Measurements from ENCODE around the gene AMPH.

AMPH gene

DNA sequence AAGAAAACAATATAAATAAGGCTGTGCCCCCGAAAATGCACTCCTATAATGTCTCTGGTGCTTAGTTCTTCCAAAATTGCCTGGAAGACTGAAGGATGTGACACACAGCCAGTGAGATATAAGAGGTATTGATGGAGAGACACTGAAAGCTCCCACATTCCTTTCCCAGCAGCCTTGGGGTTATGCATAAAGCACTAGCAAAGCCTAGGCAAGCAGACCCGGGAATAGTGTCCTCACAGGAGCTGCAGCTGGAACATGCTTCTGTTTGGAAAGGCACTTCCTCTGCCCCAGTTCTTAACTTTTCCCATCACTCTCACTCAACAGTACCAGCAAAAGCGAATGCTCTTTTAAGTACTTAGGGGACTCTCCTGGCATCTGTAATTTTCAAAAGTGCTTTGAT, 178.0 kb downstream of the AMPH start:
- no peak for DNase-seq (ENCODE audit: low read depth)
- H3K4me3 ChIP-seq (ENCODE audit: low read length), result no peak overlapping the region
- TF ChIP-seq, protein P1, sequence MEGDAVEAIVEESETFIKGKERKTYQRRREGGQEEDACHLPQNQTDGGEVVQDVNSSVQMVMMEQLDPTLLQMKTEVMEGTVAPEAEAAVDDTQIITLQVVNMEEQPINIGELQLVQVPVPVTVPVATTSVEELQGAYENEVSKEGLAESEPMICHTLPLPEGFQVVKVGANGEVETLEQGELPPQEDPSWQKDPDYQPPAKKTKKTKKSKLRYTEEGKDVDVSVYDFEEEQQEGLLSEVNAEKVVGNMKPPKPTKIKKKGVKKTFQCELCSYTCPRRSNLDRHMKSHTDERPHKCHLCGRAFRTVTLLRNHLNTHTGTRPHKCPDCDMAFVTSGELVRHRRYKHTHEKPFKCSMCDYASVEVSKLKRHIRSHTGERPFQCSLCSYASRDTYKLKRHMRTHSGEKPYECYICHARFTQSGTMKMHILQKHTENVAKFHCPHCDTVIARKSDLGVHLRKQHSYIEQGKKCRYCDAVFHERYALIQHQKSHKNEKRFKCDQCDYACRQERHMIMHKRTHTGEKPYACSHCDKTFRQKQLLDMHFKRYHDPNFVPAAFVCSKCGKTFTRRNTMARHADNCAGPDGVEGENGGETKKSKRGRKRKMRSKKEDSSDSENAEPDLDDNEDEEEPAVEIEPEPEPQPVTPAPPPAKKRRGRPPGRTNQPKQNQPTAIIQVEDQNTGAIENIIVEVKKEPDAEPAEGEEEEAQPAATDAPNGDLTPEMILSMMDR (IDR thresholded peaks at IDR 0.05; ENCODE audit: insufficient read depth, low read depth, low read length, missing control alignments), result no peak

DNA sequence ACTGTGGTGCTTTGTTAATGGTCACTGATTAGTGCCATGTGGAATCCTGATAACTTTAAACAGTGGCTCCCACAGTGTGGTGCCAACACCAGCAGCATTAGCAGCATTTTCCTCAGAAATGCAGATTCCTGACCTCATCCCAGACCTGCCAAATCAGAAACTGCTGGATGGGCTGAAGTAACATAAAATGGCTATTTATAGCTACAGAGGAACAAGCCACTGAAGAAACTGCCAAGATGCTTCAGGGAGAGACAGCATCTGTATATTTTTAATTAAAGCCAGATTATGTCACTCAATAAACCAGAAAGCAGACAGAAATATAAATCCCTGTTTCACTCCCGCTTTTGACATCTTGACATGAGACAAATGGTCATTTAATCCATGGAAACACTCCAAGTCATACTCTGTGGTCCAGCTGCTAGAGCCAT, 178.5 kb downstream of the AMPH start:
- TF ChIP-seq, protein P1 (IDR thresholded peaks at IDR 0.05; ENCODE audit: insufficient read depth, low read depth, low read length, missing control alignments), result no peak
- no peak overlapping the region for H3K4me3 ChIP-seq (ENCODE audit: low read length)
- no peak for DNase-seq (ENCODE audit: low read depth)

DNA sequence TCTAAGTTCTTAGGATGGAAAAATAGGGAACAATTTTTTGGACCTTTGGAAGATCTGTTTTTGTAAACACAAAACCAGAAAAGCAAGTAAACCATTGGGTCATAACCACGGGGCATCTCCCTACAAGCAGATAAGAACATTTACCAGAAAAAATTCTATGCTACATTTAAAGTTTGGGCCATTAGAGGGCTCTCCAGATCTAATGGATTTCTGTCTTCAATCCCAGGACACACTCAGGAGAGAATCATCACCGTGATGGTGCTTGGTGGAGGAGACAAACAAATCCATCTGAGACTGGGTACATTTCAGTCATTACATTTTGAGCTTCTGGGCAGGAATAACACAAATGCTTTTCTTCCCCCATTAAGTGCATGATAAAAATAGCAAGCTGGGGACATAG, 179.3 kb downstream of the AMPH start:
- DNase-seq (ENCODE audit: low read depth), result peak; percentile 52
- no peak overlapping the region for H3K4me3 ChIP-seq (ENCODE audit: low read length)
- TF ChIP-seq, protein P1 (IDR thresholded peaks at IDR 0.05; ENCODE audit: insufficient read depth, low read depth, low read length, missing control alignments), result no peak

DNA sequence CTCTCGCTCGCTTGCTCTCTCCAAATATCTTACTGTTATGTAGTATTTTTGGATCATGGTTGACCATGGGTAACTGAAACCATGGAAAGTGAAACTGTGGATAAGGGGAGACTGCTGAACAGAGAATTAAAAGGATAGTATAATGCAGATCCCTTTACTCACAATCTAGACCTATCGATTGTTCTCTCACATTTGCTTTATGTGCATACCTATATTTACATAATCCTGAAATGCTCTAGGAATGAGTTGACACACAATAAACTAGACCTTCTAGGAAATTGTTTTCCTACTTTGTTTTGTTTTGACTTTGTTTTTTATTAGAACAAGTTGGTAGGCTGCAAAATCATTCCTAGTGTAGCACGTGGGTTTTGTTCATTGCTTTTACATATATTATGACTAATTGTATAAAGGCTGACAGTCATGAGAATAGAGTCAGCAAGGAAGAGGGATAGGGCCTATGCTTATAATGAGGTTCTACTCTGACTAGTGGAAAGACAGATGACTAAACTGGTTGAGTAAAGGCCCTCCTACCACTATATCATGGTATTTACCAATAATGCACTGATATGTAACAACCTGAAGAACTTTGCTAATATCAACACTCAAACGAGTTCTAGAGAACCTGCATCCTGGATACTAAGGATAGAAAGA, 182.5 kb downstream of the AMPH start:
- TF ChIP-seq, protein P1 (IDR thresholded peaks at IDR 0.05; ENCODE audit: insufficient read depth, low read depth, low read length, missing control alignments), result no peak
- H3K4me3 ChIP-seq (ENCODE audit: low read length), result no peak overlapping the region
- DNase-seq (ENCODE audit: low read depth), result peak; percentile 28

DNA sequence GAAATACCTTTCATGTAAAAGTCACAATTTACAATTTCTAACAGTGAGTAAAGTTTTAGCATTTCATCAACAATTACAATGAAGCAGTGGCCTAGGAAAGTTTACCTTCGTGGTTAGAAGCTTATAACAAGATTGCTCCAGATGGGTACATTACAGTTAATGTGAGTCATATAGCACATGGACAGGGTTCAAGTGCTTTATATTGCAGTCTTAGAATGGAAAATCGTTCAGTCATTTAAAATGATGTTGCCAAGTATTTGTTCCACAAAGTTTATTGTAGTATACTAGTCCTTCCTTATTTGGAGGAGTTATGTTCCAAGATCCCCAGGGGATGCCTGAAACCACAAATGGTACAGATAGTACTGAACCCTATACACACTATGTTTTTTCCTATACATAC, 183.1 kb downstream of the AMPH start:
- H3K4me3 ChIP-seq (ENCODE audit: low read length), result no peak overlapping the region
- TF ChIP-seq, protein P1 (IDR thresholded peaks at IDR 0.05; ENCODE audit: insufficient read depth, low read depth, low read length, missing control alignments), result no peak
- DNase-seq (ENCODE audit: low read depth), result no peak

DNA sequence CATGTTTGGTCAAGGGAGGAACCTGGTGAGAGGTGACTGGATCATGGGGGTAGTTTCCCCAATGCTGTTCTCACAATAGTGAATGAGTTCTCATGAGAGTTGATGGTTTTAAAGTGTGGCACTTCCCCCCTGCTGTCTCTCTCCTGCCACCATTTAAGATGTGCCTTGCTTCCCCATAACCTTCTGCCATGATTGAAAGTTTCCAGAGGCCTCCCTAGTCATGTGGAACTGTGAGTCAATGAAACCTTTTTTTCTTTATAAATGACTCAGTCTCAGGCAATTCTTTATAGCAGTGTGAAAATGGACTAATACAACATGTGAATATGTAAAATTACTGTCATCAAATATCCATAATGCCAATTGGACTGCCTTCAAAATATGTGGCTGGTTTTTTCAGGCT, 192.2 kb downstream of the AMPH start:
- H3K4me3 ChIP-seq (ENCODE audit: low read length), result no peak overlapping the region
- DNase-seq (ENCODE audit: low read depth), result peak; percentile 11
- TF ChIP-seq, protein P1 (IDR thresholded peaks at IDR 0.05; ENCODE audit: insufficient read depth, low read depth, low read length, missing control alignments), result no peak

DNA sequence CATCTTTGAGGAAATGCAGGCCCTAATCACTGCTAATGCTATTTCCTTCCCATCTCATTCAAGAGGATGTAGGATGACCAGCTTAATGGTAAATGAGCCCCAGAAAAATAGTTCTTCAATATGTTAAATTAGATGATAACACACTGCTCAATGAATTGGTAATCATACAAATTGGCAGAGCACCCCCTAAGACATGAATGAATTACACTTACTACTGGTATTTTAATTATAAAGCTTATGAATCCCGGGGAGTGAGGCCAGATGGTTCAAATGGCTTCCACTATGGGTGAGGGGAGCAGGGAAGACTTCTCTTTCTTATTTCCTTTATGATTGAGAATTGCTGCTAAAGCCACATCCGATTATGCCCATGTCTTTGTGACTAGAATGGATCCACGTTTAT, 198.5 kb downstream of the AMPH start:
- TF ChIP-seq, protein P1 (IDR thresholded peaks at IDR 0.05; ENCODE audit: insufficient read depth, low read depth, low read length, missing control alignments), result no peak
- no peak for DNase-seq (ENCODE audit: low read depth)
- no peak overlapping the region for H3K4me3 ChIP-seq (ENCODE audit: low read length)

Data from epithelial cell of esophagus (primary cell).